Fibroblast of lung (primary cell): ENCODE measurements around the gene NUP160. TPM values are rescaled to one million over a fixed set of nuclear protein-coding genes. Genes with fewer than 3 reads are reported as not detected.
"Not testable (repeated sequence)": the region's sequence is repeated elsewhere in the genome, so short reads cannot be mapped to it uniquely, and the experiment has no call there.

Source experiments
- DNase-seq, 2 donors: peaks; one replicate each; pipeline versions ENCODE4 v3.0.0 to v3.0.0-alpha.2; 2010; ENCODE audit warnings: low read depth in 2 of 2
- H2AFZ ChIP-seq: 2 replicates; pipeline ENCODE4 v1.5.1; 2012; ENCODE audit warnings: low read length, control low read depth, inconsistent platforms
- H3K27ac ChIP-seq: 2 replicates; pipeline ENCODE4 v1.5.1; 2011; ENCODE audit warnings: low read length, control low read depth; ENCODE audit not compliant: insufficient read depth
- H3K27me3 ChIP-seq: 2 replicates; pipeline ENCODE4 v1.5.1; 2011; ENCODE audit warnings: mild to moderate bottlenecking, low read length; ENCODE audit not compliant: control insufficient read depth, insufficient read depth
- H3K36me3 ChIP-seq: 2 replicates; pipeline ENCODE4 v1.5.1; 2011; ENCODE audit warnings: low read length; ENCODE audit not compliant: control insufficient read depth, insufficient read depth
- H3K4me1 ChIP-seq: 2 replicates; pipeline ENCODE4 v1.5.1; 2011; ENCODE audit warnings: low read length; ENCODE audit not compliant: control insufficient read depth, insufficient read depth; ENCODE audit errors: extremely low read depth
- H3K4me2 ChIP-seq: 2 replicates; pipeline ENCODE4 v1.5.1; 2011; ENCODE audit warnings: low read length, control low read depth; ENCODE audit not compliant: insufficient read depth; ENCODE audit errors: extremely low read depth
- H3K4me3 ChIP-seq, 4 experiments: fragments of 200-600 bp in 1 of 4; sonication (generic) in 1 of 4; replicated peaks in 1 of 4; 2 replicates each; pipeline ENCODE4 v1.5.1; 2011 to 2016; ENCODE audit warnings: low read length in 4 of 4, low read depth in 3 of 4, mild to moderate bottlenecking in 3 of 4, control low read depth in 2 of 4, inconsistent platforms in 1 of 4, mixed read lengths in 1 of 4; ENCODE audit not compliant: insufficient read depth in 1 of 4; ENCODE audit errors: control extremely low read depth in 1 of 4
- H3K79me2 ChIP-seq: 2 replicates; pipeline ENCODE4 v1.5.1; 2012; ENCODE audit warnings: mild to moderate bottlenecking, low read length, inconsistent platforms; ENCODE audit not compliant: control insufficient read depth, insufficient read depth
- H3K9ac ChIP-seq: 2 replicates; pipeline ENCODE4 v1.5.1; 2011; ENCODE audit warnings: mild to moderate bottlenecking, low read length, control low read depth; ENCODE audit not compliant: insufficient read depth
- H3K9me3 ChIP-seq: 2 replicates; pipeline ENCODE4 v1.5.1; 2012; ENCODE audit warnings: low read depth, low read length; ENCODE audit not compliant: control insufficient read depth, insufficient read depth
- H4K20me1 ChIP-seq: 2 replicates; pipeline ENCODE4 v1.5.1; 2011; ENCODE audit warnings: low read length; ENCODE audit not compliant: control insufficient read depth, insufficient read depth; ENCODE audit errors: extremely low read depth
- CTCF ChIP-seq, 2 donors: IDR thresholded peaks in 1 of 2; conservative IDR thresholded peaks in 1 of 2; 1 replicate in 1 of 2; 2 replicates in 1 of 2; pipeline ENCODE4 v1.5.1; 2011 to 2012; ENCODE audit warnings: low read length in 2 of 2, control low read depth in 1 of 2, inconsistent platforms in 1 of 2, low read depth in 1 of 2, mild to moderate bottlenecking in 1 of 2
- EZH2 ChIP-seq: IDR thresholded peaks from 2 replicates; pipeline ENCODE4 v1.5.1; 2012; ENCODE audit warnings: low read length, control low read depth, mild to moderate bottlenecking; ENCODE audit errors: missing control alignments
- polyA plus RNA-seq, 2 donors: library from polyadenylated mRNA; depleted of rRNA in 1 of 2; stranded (reverse) in 1 of 2; unstranded in 1 of 2; fragments of >200 nt; gene quantifications; 2 replicates each; pipeline ENCODE4 v1.2.1, GENCODE V29; 2011 to 2012; ENCODE audit warnings: missing spikeins in 1 of 2
- total RNA-seq: library from RNA; depleted of rRNA; stranded (reverse); fragments of >200 nt; gene quantifications from 2 replicates; pipeline ENCODE4 v1.2.1, GENCODE V29; 2014

Gene NUP160
- total and polyA plus RNA-seq, 2 donors (not counting 1 experiment from before 2014, with no cell fraction given): 25.8 to 25.9 TPM

- Histone ChIP-seq H3K9ac (no peak overlapping the region), H4K20me1 (no peaks in the 10 kb centered on the region), H3K4me2 (no peak overlapping the region), H3K4me1 (peaks cover 6% of the 10 kb centered on the region), H3K79me2 (peaks cover 30% of the 10 kb centered on the region), H3K4me3 (no peak overlapping the region), H3K27ac (no peak overlapping the region), H3K9me3 (no peaks in the 10 kb centered on the region), H3K27me3 (no peaks in the 10 kb centered on the region), H2AFZ (no peak overlapping the region), H3K36me3 (peaks cover 14% of the 10 kb centered on the region)
- DNase-seq: no peak
- no peak for TF ChIP-seq EZH2
- TF ChIP-seq CTCF (conservative IDR thresholded peaks at IDR 0.05 in 1 of 2, IDR thresholded peaks at IDR 0.05 in 1 of 2; ENCODE audit: low read depth in 1 of 2, low read length in 2 of 2): no peak
These were observed 5.4 kb downstream of the NUP160 start for GRCh38 chr11:47842749-47843148.

- H3K4me2 ChIP-seq: no peak overlapping the region
- no peaks in the 10 kb centered on the region for H3K9me3 ChIP-seq
- peaks cover 4% of the 10 kb centered on the region for H3K79me2 ChIP-seq
- no peak overlapping the region for H3K4me3 ChIP-seq
- TF ChIP-seq EZH2 (no peak), CTCF (conservative IDR thresholded peaks at IDR 0.05 in 1 of 2, IDR thresholded peaks at IDR 0.05 in 1 of 2; ENCODE audit: low read depth in 1 of 2, low read length in 2 of 2) (no peak)
- no peak for DNase-seq
- no peak overlapping the region for H3K27ac ChIP-seq
- no peak overlapping the region for H3K9ac ChIP-seq
- no peaks in the 10 kb centered on the region for H4K20me1 ChIP-seq
- H3K27me3 ChIP-seq: no peaks in the 10 kb centered on the region
- no peaks in the 10 kb centered on the region for H3K4me1 ChIP-seq
- H2AFZ ChIP-seq: no peak overlapping the region
- H3K36me3 ChIP-seq: peaks cover 33% of the 10 kb centered on the region
These were observed 10.2 kb downstream of the NUP160 start for GRCh38 chr11:47837929-47838328.

GRCh38 chr11:47837292-47837691, 10.9 kb downstream of the NUP160 start:
- Histone ChIP-seq H3K4me1 (no peaks in the 10 kb centered on the region), H3K4me2 (no peak overlapping the region), H3K79me2 (peaks cover 3% of the 10 kb centered on the region), H3K27me3 (no peaks in the 10 kb centered on the region), H3K9ac (no peak overlapping the region), H3K27ac (no peak overlapping the region), H4K20me1 (no peaks in the 10 kb centered on the region), H2AFZ (no peak overlapping the region), H3K9me3 (no peaks in the 10 kb centered on the region), H3K36me3 (peaks cover 32% of the 10 kb centered on the region), H3K4me3 (no peak overlapping the region)
- TF ChIP-seq CTCF (conservative IDR thresholded peaks at IDR 0.05 in 1 of 2, IDR thresholded peaks at IDR 0.05 in 1 of 2; ENCODE audit: low read depth in 1 of 2, low read length in 2 of 2) (no peak), EZH2 (no peak)
- DNase-seq: no peak

DNA sequence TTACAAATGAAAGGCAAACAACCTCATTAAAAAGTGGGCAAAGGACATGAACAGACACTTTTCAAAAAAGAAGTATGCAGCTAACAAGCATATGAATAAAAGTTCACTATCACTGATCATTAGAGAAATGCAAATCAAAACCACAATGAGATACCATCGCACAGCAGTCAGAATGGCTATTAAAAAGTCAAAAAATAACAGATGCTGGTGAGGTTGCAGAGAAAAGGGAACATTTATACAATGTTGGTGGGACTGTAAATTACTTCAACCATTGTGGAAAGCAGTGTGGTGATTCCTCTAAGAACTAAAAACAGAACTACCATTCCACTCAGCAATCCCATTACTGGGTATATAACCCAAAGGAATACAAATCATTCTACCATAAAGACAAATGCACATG, 18.1 kb downstream of the NUP160 start:
- DNase-seq, H2AFZ ChIP-seq, H4K20me1 ChIP-seq, H3K4me1 ChIP-seq, H3K9me3 ChIP-seq, H3K79me2 ChIP-seq, H3K27me3 ChIP-seq, H3K4me2 ChIP-seq, H3K27ac ChIP-seq, H3K4me3 ChIP-seq, H3K9ac ChIP-seq: not testable (repeated sequence)
- peaks cover 12% of the 10 kb centered on the region for H3K36me3 ChIP-seq
